ENCODE measurements around the gene TST.

DNA sequence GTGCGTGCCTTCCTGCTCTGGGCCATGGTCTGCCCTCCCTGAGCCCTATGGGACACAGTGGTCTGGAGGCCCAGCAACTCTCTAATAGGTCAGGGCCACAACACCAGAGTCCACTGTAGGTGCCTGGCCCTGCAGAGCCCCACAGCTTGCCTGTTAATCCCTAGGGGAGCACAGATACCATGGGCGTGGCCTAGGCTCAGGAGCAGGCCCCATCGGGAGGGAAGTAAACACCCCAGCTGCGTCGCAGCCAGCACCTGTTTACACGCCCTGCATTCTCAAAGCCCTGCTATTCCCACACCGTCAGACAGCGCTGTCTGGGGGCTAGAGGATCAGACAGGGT, 34.8 kb upstream of the TST start:
- TF ChIP-seq, protein P1, sequence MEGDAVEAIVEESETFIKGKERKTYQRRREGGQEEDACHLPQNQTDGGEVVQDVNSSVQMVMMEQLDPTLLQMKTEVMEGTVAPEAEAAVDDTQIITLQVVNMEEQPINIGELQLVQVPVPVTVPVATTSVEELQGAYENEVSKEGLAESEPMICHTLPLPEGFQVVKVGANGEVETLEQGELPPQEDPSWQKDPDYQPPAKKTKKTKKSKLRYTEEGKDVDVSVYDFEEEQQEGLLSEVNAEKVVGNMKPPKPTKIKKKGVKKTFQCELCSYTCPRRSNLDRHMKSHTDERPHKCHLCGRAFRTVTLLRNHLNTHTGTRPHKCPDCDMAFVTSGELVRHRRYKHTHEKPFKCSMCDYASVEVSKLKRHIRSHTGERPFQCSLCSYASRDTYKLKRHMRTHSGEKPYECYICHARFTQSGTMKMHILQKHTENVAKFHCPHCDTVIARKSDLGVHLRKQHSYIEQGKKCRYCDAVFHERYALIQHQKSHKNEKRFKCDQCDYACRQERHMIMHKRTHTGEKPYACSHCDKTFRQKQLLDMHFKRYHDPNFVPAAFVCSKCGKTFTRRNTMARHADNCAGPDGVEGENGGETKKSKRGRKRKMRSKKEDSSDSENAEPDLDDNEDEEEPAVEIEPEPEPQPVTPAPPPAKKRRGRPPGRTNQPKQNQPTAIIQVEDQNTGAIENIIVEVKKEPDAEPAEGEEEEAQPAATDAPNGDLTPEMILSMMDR (IDR thresholded peaks at IDR 0.05) = no peak
- TF ChIP-seq EZH2 (IDR thresholded peaks at IDR 0.05; ENCODE audit: borderline replicate concordance, insufficient read depth, low read depth, low read length, poor library complexity, severe bottlenecking) = no peak
